ENCODE measurements around the gene SLC2A13.
"Not testable (repeated sequence)": the region's sequence is repeated elsewhere in the genome, so short reads cannot be mapped to it uniquely, and the experiment has no call there.

SLC2A13 gene

GRCh38 chr12:40034712-40035111 is 71.2 kb downstream of the SLC2A13 start:
- no peak for DNase-seq (ENCODE audit: low read depth)

DNA sequence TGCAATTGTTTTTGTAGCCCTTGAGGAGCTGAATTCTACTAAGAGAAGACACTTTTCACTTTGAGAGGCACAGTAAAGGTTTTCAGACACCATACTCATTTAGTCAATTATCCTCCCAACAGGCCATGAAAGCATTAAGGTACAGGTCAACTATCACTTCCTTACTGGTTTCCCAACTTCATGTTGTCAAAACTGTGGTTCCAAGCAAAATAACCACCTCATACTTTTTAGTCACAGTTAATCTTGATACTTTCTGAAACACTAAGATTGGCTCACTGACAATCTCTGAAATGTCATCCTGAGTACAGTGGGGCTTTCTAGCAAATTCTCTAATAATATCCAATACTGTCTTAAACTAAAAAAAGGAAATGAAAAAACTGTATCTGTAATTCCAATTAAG is 71.7 kb downstream of the SLC2A13 start:
- no peak for DNase-seq (ENCODE audit: low read depth)

GRCh38 chr12:40033242-40033630 is 72.6 kb downstream of the SLC2A13 start:
- DNase-seq (ENCODE audit: low read depth) = no peak

GRCh38 chr12:40032433-40033241 is 73.2 kb downstream of the SLC2A13 start:
- DNase-seq (ENCODE audit: low read depth) = no peak

DNA sequence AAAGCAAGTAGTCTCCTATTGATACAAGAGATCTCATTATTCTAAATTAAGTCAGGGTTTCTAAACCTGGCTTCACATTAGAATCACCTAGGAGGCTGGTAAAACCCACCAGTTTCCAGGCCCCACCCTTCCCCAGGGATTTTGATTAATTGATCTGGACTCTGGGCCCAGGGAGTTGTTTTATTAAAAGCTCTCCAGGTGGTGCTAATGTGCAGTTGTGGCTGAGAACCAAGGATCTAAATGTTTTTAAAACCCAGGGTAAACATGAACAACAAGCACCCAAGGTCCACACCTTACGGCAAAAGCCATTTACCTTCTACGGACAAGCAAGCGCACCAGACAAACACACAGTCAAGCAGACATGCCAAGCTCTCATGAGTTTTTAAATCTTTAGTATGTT is 73.9 kb downstream of the SLC2A13 start:
- no peak for DNase-seq (ENCODE audit: low read depth)

DNA sequence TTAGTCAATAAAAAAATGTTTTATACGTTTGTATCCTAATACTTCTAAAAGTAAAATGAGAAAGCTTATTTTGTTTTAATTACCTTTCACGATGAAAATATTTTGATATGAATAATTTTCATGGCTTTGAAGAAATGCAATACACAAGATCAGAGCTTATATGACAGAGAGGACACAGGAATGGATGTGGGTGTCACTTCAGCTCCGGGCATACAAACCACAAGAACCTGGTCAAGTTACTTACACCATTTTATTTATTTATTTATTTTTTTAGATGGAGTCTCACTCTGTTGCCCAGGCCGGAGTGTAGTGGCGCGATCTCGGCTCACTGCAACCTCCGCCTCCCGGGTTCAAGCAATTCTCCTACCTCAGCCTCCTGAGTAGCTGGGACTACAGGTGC is 74.9 kb downstream of the SLC2A13 start:
- DNase-seq (ENCODE audit: low read depth) = not testable (repeated sequence)

DNA sequence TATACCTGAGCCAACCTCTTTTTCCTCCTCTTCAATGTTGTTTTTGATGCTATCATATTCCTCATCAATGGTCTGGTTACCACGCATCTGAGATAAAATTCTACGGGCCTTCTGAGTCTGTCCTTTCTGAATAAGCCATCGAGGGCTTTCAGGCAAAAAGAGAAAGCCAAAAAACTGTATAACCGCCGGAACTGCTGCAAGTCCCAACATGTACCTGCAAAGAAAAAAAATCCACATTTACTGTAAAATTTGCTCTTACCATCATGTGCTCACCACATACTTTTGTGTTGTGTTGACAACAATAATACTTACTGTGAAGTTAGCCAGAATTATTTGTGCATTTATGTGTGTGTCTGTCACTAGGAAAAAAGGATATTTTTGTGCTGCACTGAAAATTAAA is 77.6 kb downstream of the SLC2A13 start:
- no peak for DNase-seq (ENCODE audit: low read depth)

DNA sequence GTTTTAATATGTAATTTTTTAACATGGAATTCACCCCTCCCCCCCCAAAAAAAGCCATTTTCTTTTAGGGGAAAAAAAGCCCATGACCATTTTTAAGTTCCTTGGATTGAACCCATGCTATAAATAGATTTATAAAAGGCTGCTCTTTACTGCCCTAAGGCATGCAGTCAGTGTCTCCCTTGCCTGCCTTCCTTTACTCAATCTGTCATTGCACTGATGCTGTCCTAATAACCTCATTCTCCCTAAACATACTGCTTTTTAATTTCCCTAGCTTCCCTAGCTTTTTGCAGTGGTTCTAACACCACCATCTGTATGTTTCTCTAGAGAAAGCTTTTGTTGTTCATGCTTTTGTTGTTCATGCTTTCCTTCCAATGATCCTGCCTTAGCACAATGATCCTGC is 83.0 kb downstream of the SLC2A13 start:
- no peak for DNase-seq (ENCODE audit: low read depth)

- no peak for DNase-seq (ENCODE audit: low read depth)
These were observed 85.6 kb downstream of the SLC2A13 start for GRCh38 chr12:40020261-40020691.

- DNase-seq (ENCODE audit: low read depth) = no peak
These were observed 88.4 kb downstream of the SLC2A13 start for GRCh38 chr12:40017488-40017887.

DNA sequence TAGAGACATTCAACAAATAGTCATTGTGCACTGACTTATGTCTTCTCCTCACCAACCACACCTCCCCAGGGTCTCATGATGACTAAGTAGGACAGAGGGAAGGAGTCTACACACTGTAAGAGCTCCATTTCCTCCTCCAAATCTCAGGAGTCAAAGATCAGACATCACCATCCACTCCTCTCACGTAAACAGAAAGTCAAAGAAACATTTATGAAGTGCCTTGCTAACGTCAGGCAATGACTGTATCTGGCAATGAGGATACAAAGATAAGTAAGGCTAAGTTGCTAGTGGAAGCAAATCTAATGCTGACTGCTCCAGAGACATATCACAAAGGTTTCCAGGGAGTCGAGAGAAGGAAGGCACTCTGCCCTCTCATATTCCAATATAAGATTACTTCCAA is 88.9 kb downstream of the SLC2A13 start:
- no peak for DNase-seq (ENCODE audit: low read depth)

DNA sequence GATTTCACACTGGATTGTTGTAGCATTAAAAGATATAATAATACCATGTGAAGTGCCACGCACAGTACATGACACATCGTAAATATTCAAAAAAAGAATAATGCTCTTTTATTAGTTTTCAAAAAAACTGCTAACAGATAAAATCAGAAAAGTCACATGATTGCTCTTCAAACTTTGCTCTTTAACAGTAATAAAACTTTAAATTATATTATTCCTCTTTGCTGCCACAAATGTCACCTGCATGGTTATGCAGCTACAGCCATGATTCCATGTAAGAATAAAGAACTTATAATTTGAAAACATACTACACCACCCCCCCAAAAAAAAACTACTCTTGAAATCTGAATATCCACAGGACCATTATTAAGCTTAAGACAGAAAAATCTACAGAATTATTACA is 90.0 kb downstream of the SLC2A13 start:
- DNase-seq (ENCODE audit: low read depth) = no peak

DNA sequence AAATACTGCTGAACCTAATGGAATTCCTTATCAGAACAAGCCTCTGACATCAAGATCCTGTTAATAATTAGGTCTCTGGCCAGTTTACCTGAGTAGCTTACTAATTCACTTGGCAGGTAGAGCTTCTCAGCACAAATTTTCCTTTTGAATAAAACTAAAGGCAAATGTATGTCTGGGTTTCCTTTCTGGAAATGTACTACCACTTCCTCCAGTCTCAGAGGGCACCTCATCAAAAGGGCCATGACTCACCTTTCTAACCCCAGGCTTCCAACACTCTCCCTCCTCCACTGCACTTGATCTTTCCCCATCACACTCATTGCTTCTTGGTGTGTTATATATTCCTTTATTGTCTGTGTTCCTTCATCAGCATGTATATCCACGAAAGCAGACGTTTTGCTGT is 90.5 kb downstream of the SLC2A13 start:
- no peak for DNase-seq (ENCODE audit: low read depth)

DNA sequence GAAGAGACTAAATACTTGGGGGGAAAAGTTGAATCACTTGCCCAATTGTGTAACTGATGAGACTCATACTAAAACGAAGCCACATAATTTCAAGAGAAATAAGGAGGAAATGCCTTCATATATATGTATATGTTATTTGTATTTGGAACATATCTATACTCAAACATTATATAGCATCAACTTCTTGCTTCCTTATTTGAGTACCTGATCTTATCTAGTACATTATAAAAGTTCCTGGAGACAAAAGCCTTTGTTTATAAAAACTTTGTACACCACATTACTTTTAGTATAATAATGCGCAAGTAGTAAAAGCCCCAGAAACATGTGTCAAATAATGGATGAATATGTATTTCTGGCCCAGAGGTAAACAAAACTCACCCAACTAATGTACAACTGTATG is 92.0 kb downstream of the SLC2A13 start:
- no peak for DNase-seq (ENCODE audit: low read depth)

GRCh38 chr12:40013292-40013691 is 92.6 kb downstream of the SLC2A13 start:
- DNase-seq (ENCODE audit: low read depth) = no peak

- DNase-seq (ENCODE audit: low read depth) = no peak
These were observed 93.2 kb downstream of the SLC2A13 start for GRCh38 chr12:40012711-40013110.

DNA sequence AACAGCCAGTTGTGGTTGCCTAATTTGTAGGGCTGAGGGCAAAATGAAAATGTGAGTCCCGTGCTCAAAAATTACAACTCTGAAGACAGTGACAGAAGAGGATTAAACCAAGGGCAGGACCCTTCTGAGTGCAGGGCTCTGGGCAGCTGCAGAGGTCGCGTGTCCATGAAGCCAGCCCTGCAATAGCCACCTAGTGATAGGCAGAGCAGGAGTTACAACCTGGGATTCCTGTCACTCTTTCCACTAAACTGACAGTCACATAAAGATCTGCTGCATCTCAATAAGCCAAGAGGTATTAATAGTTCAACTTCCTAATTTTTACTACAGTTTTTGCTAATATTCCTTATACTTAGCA is 94.1 kb downstream of the SLC2A13 start:
- DNase-seq (ENCODE audit: low read depth) = no peak

DNA sequence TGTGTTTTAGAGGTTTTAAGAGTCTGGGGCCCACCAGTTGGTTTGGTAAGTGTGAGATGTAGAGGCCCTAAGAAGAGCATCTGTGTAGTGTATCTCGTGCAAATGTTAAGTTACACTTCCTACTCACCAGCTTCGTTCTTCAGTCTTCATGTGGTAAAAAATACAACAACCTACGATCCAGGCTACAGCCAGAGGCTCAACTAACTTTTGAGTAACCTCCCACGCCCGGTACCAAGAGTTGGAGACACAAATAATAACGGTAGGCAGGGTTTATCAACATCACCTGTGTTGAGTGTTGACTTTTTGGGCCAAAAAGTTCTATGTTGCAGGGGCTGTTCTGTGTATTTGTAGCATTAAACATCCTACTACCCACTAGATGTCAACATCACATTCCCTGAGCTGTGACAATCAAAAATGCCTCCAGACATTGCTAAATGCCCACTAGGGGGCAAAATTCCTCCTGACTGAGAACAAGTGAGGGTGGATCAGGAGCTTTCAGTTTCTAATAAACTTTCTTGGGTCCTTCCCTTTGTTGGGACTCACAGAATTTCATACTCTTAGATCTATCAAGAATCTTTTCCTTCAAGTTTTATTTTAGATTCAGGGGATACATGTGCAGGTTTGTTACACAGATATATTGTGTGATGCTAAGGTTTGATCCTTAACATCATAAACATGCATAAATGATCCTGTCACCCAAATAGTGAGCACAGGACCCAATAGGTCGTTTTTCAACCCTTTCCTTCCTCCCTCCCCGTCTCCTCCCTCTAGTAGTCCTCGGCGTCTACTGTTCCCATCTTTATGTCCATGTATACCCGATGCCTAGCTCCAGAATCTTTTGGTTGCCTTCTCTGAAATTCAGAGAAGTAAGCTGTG is 94.7 kb downstream of the SLC2A13 start:
- peak; percentile 39 for DNase-seq (ENCODE audit: low read depth)

GRCh38 chr12:40002178-40003169 is 103.4 kb downstream of the SLC2A13 start:
- DNase-seq (ENCODE audit: low read depth) = no peak

- no peak for DNase-seq (ENCODE audit: low read depth)
These were observed 104.5 kb downstream of the SLC2A13 start for GRCh38 chr12:40001406-40001805.

- DNase-seq (ENCODE audit: low read depth) = no peak
These were observed 105.0 kb downstream of the SLC2A13 start for GRCh38 chr12:40000884-40001283.

GRCh38 chr12:39993268-39993667 is 112.6 kb downstream of the SLC2A13 start:
- DNase-seq (ENCODE audit: low read depth) = no peak

Data from stimulated activated CD4-positive, alpha-beta T cell treated with anti-CD3 and anti-CD28 coated beads, Interleukin-2, amount 100 ng/mL, for 4 hours (primary cell).